PC-9 (cell line): Measurements from ENCODE around the gene ZNF598. TPM values are rescaled to one million over a fixed set of nuclear protein-coding genes. Genes with fewer than 3 reads are reported as not detected.

Experiments used
- BruUV-seq: library from RNA; stranded (reverse); fragments of 400-500 nt; replicated peaks from 2 replicates; lab custom pipeline; 2021; lab: Mats Ljungman, UMichigan
- CTCF ChIA-PET: fragments of 300-600 bp; sonication (Branson Sonifier 250); formaldehyde crosslinking; loops from one replicate; lab custom pipeline; 2022; ENCODE audit warnings: antibody characterized with exemption; lab: Charles Lee
- POLR2A ChIA-PET: fragments of 300-600 bp; sonication (Branson Sonifier 250); formaldehyde crosslinking; loops from one replicate; lab custom pipeline; 2022; ENCODE audit warnings: antibody characterized with exemption; ENCODE audit not compliant: unreplicated experiment; lab: Charles Lee
- DNase-seq, 2 experiments: peaks; one replicate each; pipeline versions ENCODE4 v3.0.0 to v3.0.0-alpha.2; 2015 to 2022; ENCODE audit warnings: mixed read lengths in 1 of 2
- H2AFZ ChIP-seq: fragments of 200-600 bp; sonication (generic); 2 replicates; pipeline ENCODE4 v1.8.1; 2017; ENCODE audit warnings: antibody characterized with exemption
- H3F3A ChIP-seq: fragments of 200-600 bp; sonication (generic); 2 replicates; pipeline ENCODE4 v1.8.1; 2017; ENCODE audit warnings: antibody characterized with exemption, mild to moderate bottlenecking, low read depth; ENCODE audit not compliant: insufficient read depth
- H3K27ac ChIP-seq: fragments of 200-600 bp; sonication (generic); 2 replicates; pipeline ENCODE4 v1.6.1; 2016; ENCODE audit warnings: mixed run types
- H3K27me3 ChIP-seq: fragments of 200-600 bp; sonication (generic); 2 replicates; pipeline ENCODE4 v1.6.1; 2016; ENCODE audit warnings: low read depth, mixed run types; ENCODE audit not compliant: insufficient read depth
- H3K36me3 ChIP-seq: fragments of 200-600 bp; sonication (generic); 2 replicates; pipeline ENCODE4 v1.6.1; 2016; ENCODE audit warnings: low read depth, mixed run types
- H3K4me1 ChIP-seq: fragments of 200-600 bp; sonication (generic); replicated peaks from 2 replicates; pipeline ENCODE4 v1.6.1; 2016; ENCODE audit warnings: mixed run types; ENCODE audit not compliant: insufficient read depth
- H3K4me2 ChIP-seq: fragments of 200-600 bp; sonication (generic); 2 replicates; pipeline ENCODE4 v1.6.1; 2017; ENCODE audit warnings: mixed run types
- H3K4me3 ChIP-seq: fragments of 200-600 bp; sonication (generic); 2 replicates; pipeline ENCODE4 v1.6.1; 2016; ENCODE audit warnings: mixed run types
- H3K79me2 ChIP-seq: fragments of 200-600 bp; sonication (generic); 2 replicates; pipeline ENCODE4 v1.6.1; 2017; ENCODE audit warnings: low read depth, mixed run types
- H3K9me2 ChIP-seq: fragments of 200-600 bp; sonication (generic); 2 replicates; pipeline ENCODE4 v1.8.1; 2017; ENCODE audit warnings: mild to moderate bottlenecking; ENCODE audit not compliant: insufficient read depth
- H3K9me3 ChIP-seq: fragments of 200-600 bp; sonication (generic); 2 replicates; pipeline ENCODE4 v1.8.1; 2016; ENCODE audit warnings: low read depth; ENCODE audit not compliant: insufficient read depth
- H4K20me1 ChIP-seq: fragments of 200-600 bp; sonication (generic); 2 replicates; pipeline ENCODE4 v1.8.1; 2017; ENCODE audit not compliant: insufficient read depth
- CTCF ChIP-seq: fragments of 200-600 bp; sonication (generic); conservative IDR thresholded peaks from 2 replicates; pipeline ENCODE4 v1.6.1; 2017; ENCODE audit warnings: mixed run types, antibody characterized with exemption, mild to moderate bottlenecking, moderate library complexity
- EZH2 ChIP-seq: fragments of 200-600 bp; sonication (generic); IDR thresholded peaks from 2 replicates; pipeline ENCODE4 v1.8.0; 2017; ENCODE audit warnings: antibody characterized with exemption, low read depth
- intact Hi-C: fragments of 100-400 bp; cut with micrococcal nuclease; formaldehyde crosslinking; loops from one replicate; pipeline ENCODE4 v1.10.0; 2022; ENCODE audit not compliant: unreplicated experiment
- total RNA-seq: library from RNA; stranded (reverse); gene quantifications from 2 replicates; pipeline ENCODE4 v1.2.3, GENCODE V29; 2021

The ZNF598 gene
- total RNA-seq, 1 experiment from 2014 or later: 72.5 TPM

- Histone ChIP-seq H3K4me1 (peaks cover 32% of the 10 kb centered on the region), H3K4me2 (no peak overlapping the region), H3K4me3 (no peak overlapping the region), H3F3A (peaks cover 64% of the 10 kb centered on the region), H3K9me3 (no peaks in the 10 kb centered on the region), H3K36me3 (no peaks in the 10 kb centered on the region; the same call in 1 of the 2 replicates), H3K27ac (no peak overlapping the region), H3K79me2 (no peaks in the 10 kb centered on the region), H3K9me2 (no peaks in the 10 kb centered on the region), H3K27me3 (no peaks in the 10 kb centered on the region), H4K20me1 (no peaks in the 10 kb centered on the region), H2AFZ (no peak overlapping the region)
- DNase-seq: no peak
- no TSS peak for BruUV-seq
- POLR2A ChIA-PET: no interaction called here
- intact Hi-C loops: no loop called here
- TF ChIP-seq CTCF (no peak), EZH2 (no peak)
- CTCF ChIA-PET: no interaction called here
These were observed 18.5 kb downstream of the ZNF598 start for GRCh38 chr16:1991135-1991551.

- Histone ChIP-seq H3K4me3 (peak overlapping the region; percentile 45), H3K36me3 (no peaks in the 10 kb centered on the region; the same call in 1 of the 2 replicates), H3K9me2 (no peaks in the 10 kb centered on the region), H3K4me2 (peak overlapping the region; percentile 81), H3K27ac (no peak overlapping the region), H3K4me1 (peaks cover 32% of the 10 kb centered on the region), H3K9me3 (no peaks in the 10 kb centered on the region), H3F3A (peaks cover 61% of the 10 kb centered on the region), H4K20me1 (no peaks in the 10 kb centered on the region), H3K79me2 (peaks cover 4% of the 10 kb centered on the region), H2AFZ (peak overlapping the region; percentile 65; the same call in 1 of the 2 replicates), H3K27me3 (no peaks in the 10 kb centered on the region)
- ChIA-PET POLR2A (no interaction called here), CTCF (no interaction called here)
- TF ChIP-seq CTCF (no peak), EZH2 (no peak)
- TSS peak; percentile 17 for BruUV-seq
- DNase-seq: no peak
- intact Hi-C loops: no loop called here
These were observed 19.1 kb downstream of the ZNF598 start for GRCh38 chr16:1990351-1991134.

- BruUV-seq: no TSS peak
- intact Hi-C loops: no loop called here
- Histone ChIP-seq H3K4me2 (peak overlapping the region; percentile 81), H3K79me2 (peaks cover 9% of the 10 kb centered on the region), H3K4me3 (peak overlapping the region; percentile 45; the same call in 1 of the 2 replicates), H3K9me3 (no peaks in the 10 kb centered on the region), H3K27ac (no peak overlapping the region), H4K20me1 (no peaks in the 10 kb centered on the region), H3K36me3 (no peaks in the 10 kb centered on the region; the same call in 1 of the 2 replicates), H2AFZ (no peak overlapping the region), H3K27me3 (no peaks in the 10 kb centered on the region), H3K9me2 (no peaks in the 10 kb centered on the region), H3F3A (peaks cover 60% of the 10 kb centered on the region), H3K4me1 (peaks cover 37% of the 10 kb centered on the region)
- DNase-seq: no peak
- POLR2A ChIA-PET: no interaction called here
- TF ChIP-seq CTCF: no peak
- TF ChIP-seq EZH2: no peak
- CTCF ChIA-PET: no interaction called here
These were observed 19.6 kb downstream of the ZNF598 start for GRCh38 chr16:1990101-1990350.
